SK-N-SH treated with all-trans-retinoic acid at 6 μM for 48 hours (cell line): ENCODE results near the gene SLC8A2.

Source experiments
- GLIS3 ChIP-seq: fragments of 250-450 bp; sonication (Bioruptor Pico); IDR thresholded peaks from 2 replicates; pipeline ENCODE4 v1.5.0; 2020; ENCODE audit warnings: mild to moderate bottlenecking, moderate library complexity
- TOX ChIP-seq: fragments of 250-450 bp; sonication (Bioruptor Pico); IDR thresholded peaks from 2 replicates; pipeline ENCODE4 v1.8.0; 2021; ENCODE audit warnings: mild to moderate bottlenecking, moderate library complexity, borderline replicate concordance
- TF ChIP-seq, protein P1 (sequence below): fragments of 250-450 bp; sonication (Bioruptor Pico); IDR thresholded peaks from 2 replicates; pipeline ENCODE4 v1.5.1; 2021; ENCODE audit warnings: mild to moderate bottlenecking, moderate library complexity
- TF ChIP-seq, protein P2 (sequence below): fragments of 250-450 bp; sonication (Bioruptor Pico); IDR thresholded peaks from 2 replicates; pipeline ENCODE4 v1.8.0; 2021; ENCODE audit warnings: low read depth, mild to moderate bottlenecking, moderate library complexity, borderline replicate concordance

DNA sequence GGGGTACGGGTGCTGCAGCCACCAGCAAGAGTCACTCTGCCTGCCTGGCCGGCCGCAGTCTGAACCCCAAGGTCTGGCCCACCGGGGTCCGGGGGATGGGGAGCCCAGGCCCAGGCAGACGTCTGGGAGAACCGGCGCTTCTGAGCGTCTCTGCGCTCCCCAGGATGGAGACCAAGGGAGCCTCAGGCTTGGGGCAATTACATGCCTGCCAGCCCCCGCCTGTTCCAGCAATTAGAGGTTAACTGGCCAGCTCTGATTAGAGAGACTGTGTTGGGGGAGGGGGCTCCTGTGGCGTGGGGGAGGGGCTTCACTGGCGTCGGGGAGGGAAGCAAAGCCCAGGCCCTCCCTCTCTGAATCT lies 64.3 kb downstream of the SLC8A2 start:
- TF ChIP-seq, protein P1, sequence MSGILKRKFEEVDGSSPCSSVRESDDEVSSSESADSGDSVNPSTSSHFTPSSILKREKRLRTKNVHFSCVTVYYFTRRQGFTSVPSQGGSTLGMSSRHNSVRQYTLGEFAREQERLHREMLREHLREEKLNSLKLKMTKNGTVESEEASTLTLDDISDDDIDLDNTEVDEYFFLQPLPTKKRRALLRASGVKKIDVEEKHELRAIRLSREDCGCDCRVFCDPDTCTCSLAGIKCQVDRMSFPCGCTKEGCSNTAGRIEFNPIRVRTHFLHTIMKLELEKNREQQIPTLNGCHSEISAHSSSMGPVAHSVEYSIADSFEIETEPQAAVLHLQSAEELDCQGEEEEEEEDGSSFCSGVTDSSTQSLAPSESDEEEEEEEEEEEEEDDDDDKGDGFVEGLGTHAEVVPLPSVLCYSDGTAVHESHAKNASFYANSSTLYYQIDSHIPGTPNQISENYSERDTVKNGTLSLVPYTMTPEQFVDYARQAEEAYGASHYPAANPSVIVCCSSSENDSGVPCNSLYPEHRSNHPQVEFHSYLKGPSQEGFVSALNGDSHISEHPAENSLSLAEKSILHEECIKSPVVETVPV (CRISPR knock-in tag), result no peak
- TF ChIP-seq TOX (no peak), GLIS3 (no peak)
- TF ChIP-seq, protein P2, sequence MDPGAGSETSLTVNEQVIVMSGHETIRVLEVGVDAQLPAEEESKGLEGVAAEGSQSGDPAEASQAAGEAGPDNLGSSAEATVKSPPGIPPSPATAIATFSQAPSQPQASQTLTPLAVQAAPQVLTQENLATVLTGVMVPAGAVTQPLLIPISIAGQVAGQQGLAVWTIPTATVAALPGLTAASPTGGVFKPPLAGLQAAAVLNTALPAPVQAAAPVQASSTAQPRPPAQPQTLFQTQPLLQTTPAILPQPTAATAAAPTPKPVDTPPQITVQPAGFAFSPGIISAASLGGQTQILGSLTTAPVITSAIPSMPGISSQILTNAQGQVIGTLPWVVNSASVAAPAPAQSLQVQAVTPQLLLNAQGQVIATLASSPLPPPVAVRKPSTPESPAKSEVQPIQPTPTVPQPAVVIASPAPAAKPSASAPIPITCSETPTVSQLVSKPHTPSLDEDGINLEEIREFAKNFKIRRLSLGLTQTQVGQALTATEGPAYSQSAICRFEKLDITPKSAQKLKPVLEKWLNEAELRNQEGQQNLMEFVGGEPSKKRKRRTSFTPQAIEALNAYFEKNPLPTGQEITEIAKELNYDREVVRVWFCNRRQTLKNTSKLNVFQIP (CRISPR knock-in tag), result no peak
